Stimulated activated CD8-positive, alpha-beta memory T cell treated with anti-CD3 and anti-CD28 coated beads, Interleukin-4, amount 100 ng/mL, for 48 hours (primary cell): Measurements from ENCODE around the gene CD300C.
A peak's percentile ranks its signal among the peaks of the same experiment; 100 is the strongest.
"Not testable (repeated sequence)": the region's sequence is repeated elsewhere in the genome, so short reads cannot be mapped to it uniquely, and the experiment has no call there.

Experiments used
- DNase-seq: peaks from one replicate; pipeline ENCODE4 v3.0.0-alpha.2; 2020

The CD300C gene

GRCh38 chr17:74558882-74559519 lies 13.1 kb upstream of the CD300C start:
- no peak for DNase-seq

GRCh38 chr17:74558402-74558801 lies 12.5 kb upstream of the CD300C start:
- DNase-seq, result not testable (repeated sequence)

GRCh38 chr17:74555427-74555940 lies 9.6 kb upstream of the CD300C start:
- DNase-seq, result no peak

- DNase-seq, result no peak
These were observed 9.0 kb upstream of the CD300C start for GRCh38 chr17:74554909-74555308.

- no peak for DNase-seq
These were observed 6.1 kb upstream of the CD300C start for GRCh38 chr17:74552037-74552436.

- no peak for DNase-seq
These were observed 4.7 kb upstream of the CD300C start for GRCh38 chr17:74550602-74551001.

GRCh38 chr17:74549343-74549742 lies 3.4 kb upstream of the CD300C start:
- no peak for DNase-seq

GRCh38 chr17:74547736-74548135 lies 1.8 kb upstream of the CD300C start:
- peak; percentile 38 for DNase-seq

- no peak for DNase-seq
These were observed 1.3 kb upstream of the CD300C start for GRCh38 chr17:74547264-74547663.

GRCh38 chr17:74546586-74546985 lies 671 bp upstream of the CD300C start:
- DNase-seq, result no peak

- DNase-seq, result no peak
These were observed 698 bp downstream of the CD300C start for GRCh38 chr17:74544991-74545842.

- no peak for DNase-seq
These were observed 1.8 kb downstream of the CD300C start for GRCh38 chr17:74543891-74544760.

GRCh38 chr17:74543406-74543805 lies 2.5 kb downstream of the CD300C start:
- DNase-seq, result no peak

- no peak for DNase-seq
These were observed 3.1 kb downstream of the CD300C start for GRCh38 chr17:74542727-74543383.

- no peak for DNase-seq
These were observed 3.7 kb downstream of the CD300C start for GRCh38 chr17:74542166-74542565.

- no peak for DNase-seq
These were observed 4.5 kb downstream of the CD300C start for GRCh38 chr17:74541176-74542111.

GRCh38 chr17:74539281-74539820 lies 6.6 kb downstream of the CD300C start:
- DNase-seq, result no peak

- no peak for DNase-seq
These were observed 9.0 kb downstream of the CD300C start for GRCh38 chr17:74536890-74537289.

GRCh38 chr17:74532115-74532514 lies 13.8 kb downstream of the CD300C start:
- peak; percentile 32 for DNase-seq

GRCh38 chr17:74531231-74531761 lies 14.6 kb downstream of the CD300C start, which contains the start of gene CD300LB:
Gene CD300LB (minus strand): TSS chr17:74531475. CDS start chr17:74531350, 125 bp downstream.
- DNase-seq, result peak; percentile 19

- DNase-seq, result peak; percentile 3
These were observed 15.1 kb downstream of the CD300C start for GRCh38 chr17:74530831-74531150.
